Measurements from ENCODE around the gene UBE2F. TPM values are rescaled to one million over a fixed set of nuclear protein-coding genes. Genes with fewer than 3 reads are reported as not detected.

Gene UBE2F
- total and polyA plus RNA-seq, 2 of the 13 experiments (the other 11 are each of a cell fraction or from before 2014, with no cell fraction given) = 35.4 to 73.1 TPM

GRCh38 chr2:238079874-238080327, 113.1 kb downstream of the UBE2F start (continued):
- TF ChIP-seq KAT8 (CRISPR knock-in tag; IDR thresholded peaks at IDR 0.05) (peak; percentile 91), EP300 (IDR thresholded peaks at IDR 0.05; ENCODE audit: low read depth in 2 of 2, low read length in 2 of 2) (peak in 1 of 2 experiments; percentile 93; a peak in 2 of 4 replicates), EP300 (CRISPR knock-in tag; IDR thresholded peaks at IDR 0.05; ENCODE audit: borderline replicate concordance) (peak; percentile 81; the same call in 1 of the 2 replicates), ZNF709 (CRISPR knock-in tag; IDR thresholded peaks at IDR 0.05) (peak; percentile 100), RAD51 (IDR thresholded peaks at IDR 0.05; ENCODE audit: borderline replicate concordance) (no peak), SAP130 (CRISPR knock-in tag; IDR thresholded peaks at IDR 0.05; ENCODE audit: low read depth) (peak; percentile 91), ZNF142 (CRISPR knock-in tag; IDR thresholded peaks at IDR 0.05) (0 out of 2 replicates have a peak, but pooled peaks have one; percentile 21), MEF2D (CRISPR knock-in tag; IDR thresholded peaks at IDR 0.05) (peak; percentile 70; the same call in 1 of the 2 replicates), ZNF335 (CRISPR knock-in tag; IDR thresholded peaks at IDR 0.05) (peak; percentile 65; the same call in 1 of the 2 replicates), ZGPAT (CRISPR knock-in tag; IDR thresholded peaks at IDR 0.05) (peak; percentile 98), ZSCAN5A (CRISPR knock-in tag; IDR thresholded peaks at IDR 0.05; ENCODE audit: borderline replicate concordance) (peak; percentile 45; the same call in 1 of the 2 replicates), KLF6 (CRISPR knock-in tag; IDR thresholded peaks at IDR 0.05) (peak; percentile 63), RFXANK (CRISPR knock-in tag; IDR thresholded peaks at IDR 0.05) (0 out of 2 replicates have a peak, but pooled peaks have one; percentile 35), IRF2 (CRISPR knock-in tag; IDR thresholded peaks at IDR 0.05) (peak; percentile 86), MYPOP (CRISPR knock-in tag; IDR thresholded peaks at IDR 0.05) (peak; percentile 57; the same call in 1 of the 2 replicates), SALL2 (CRISPR knock-in tag; IDR thresholded peaks at IDR 0.05) (no peak), CREB3 (CRISPR knock-in tag; IDR thresholded peaks at IDR 0.05) (peak; percentile 73; the same call in 1 of the 2 replicates), GATAD2A (CRISPR knock-in tag; IDR thresholded peaks at IDR 0.05) (peak; percentile 99), TOE1 (CRISPR knock-in tag; IDR thresholded peaks at IDR 0.05) (0 out of 2 replicates have a peak, but pooled peaks have one; percentile 80), ZKSCAN8 (CRISPR knock-in tag; IDR thresholded peaks at IDR 0.05; ENCODE audit: borderline replicate concordance) (peak; percentile 97), ZMYM2 (CRISPR knock-in tag; IDR thresholded peaks at IDR 0.05) (peak; percentile 94)
